GM10248 (cell line): ENCODE data around the gene FAM20A.

ENCODE experiments used
- CTCF ChIA-PET: fragments of 300-600 bp; sonication (Branson Sonifier 250); formaldehyde crosslinking; extraction: SDS; loops from one replicate; lab custom pipeline; 2021; ENCODE audit warnings: antibody characterized with exemption; lab: Yijun Ruan, JAX
- POLR2A ChIA-PET: fragments of 350-650 bp; sonication (Branson Sonifier 250); formaldehyde crosslinking; extraction: SDS; loops from one replicate; lab custom pipeline; 2020; ENCODE audit warnings: antibody characterized with exemption; lab: Yijun Ruan, JAX
- DNase-seq: peaks from one replicate; pipeline ENCODE4 v3.0.0; 2012; ENCODE audit errors: extremely low spot score
- TF ChIP-seq, protein P1 (sequence below): IDR thresholded peaks from 2 replicates; pipeline ENCODE4 v1.5.1; 2012; ENCODE audit warnings: mild to moderate bottlenecking, low read depth; ENCODE audit errors: extremely low read depth, missing control alignments, control extremely low read depth

The FAM20A gene

DNA sequence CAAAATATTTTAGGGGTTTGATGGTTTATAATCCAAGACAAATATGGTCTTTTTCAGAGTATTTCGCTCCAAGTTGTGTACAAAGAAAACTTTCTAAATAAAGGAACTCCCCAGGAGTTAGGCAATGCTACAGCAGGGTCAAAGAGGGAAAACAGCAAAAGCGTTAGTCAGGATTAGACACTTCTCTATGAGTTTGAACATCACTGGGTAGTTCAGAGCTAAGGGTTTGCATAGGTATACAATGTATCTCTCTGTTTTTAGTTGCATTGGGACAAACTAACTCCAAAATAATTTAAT is 34.8 kb downstream of the FAM20A start:
- DNase-seq = no peak
- POLR2A ChIA-PET = no interaction called here
- TF ChIP-seq, protein P1, sequence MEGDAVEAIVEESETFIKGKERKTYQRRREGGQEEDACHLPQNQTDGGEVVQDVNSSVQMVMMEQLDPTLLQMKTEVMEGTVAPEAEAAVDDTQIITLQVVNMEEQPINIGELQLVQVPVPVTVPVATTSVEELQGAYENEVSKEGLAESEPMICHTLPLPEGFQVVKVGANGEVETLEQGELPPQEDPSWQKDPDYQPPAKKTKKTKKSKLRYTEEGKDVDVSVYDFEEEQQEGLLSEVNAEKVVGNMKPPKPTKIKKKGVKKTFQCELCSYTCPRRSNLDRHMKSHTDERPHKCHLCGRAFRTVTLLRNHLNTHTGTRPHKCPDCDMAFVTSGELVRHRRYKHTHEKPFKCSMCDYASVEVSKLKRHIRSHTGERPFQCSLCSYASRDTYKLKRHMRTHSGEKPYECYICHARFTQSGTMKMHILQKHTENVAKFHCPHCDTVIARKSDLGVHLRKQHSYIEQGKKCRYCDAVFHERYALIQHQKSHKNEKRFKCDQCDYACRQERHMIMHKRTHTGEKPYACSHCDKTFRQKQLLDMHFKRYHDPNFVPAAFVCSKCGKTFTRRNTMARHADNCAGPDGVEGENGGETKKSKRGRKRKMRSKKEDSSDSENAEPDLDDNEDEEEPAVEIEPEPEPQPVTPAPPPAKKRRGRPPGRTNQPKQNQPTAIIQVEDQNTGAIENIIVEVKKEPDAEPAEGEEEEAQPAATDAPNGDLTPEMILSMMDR = no peak
- CTCF ChIA-PET = interaction anchor here (1.6 to 1.9 kb wide), 3 partner anchors 14 to 47 kb away, joined by 4 to 6 read pairs (median 5); no protein-coding TSS in a partner anchor

DNA sequence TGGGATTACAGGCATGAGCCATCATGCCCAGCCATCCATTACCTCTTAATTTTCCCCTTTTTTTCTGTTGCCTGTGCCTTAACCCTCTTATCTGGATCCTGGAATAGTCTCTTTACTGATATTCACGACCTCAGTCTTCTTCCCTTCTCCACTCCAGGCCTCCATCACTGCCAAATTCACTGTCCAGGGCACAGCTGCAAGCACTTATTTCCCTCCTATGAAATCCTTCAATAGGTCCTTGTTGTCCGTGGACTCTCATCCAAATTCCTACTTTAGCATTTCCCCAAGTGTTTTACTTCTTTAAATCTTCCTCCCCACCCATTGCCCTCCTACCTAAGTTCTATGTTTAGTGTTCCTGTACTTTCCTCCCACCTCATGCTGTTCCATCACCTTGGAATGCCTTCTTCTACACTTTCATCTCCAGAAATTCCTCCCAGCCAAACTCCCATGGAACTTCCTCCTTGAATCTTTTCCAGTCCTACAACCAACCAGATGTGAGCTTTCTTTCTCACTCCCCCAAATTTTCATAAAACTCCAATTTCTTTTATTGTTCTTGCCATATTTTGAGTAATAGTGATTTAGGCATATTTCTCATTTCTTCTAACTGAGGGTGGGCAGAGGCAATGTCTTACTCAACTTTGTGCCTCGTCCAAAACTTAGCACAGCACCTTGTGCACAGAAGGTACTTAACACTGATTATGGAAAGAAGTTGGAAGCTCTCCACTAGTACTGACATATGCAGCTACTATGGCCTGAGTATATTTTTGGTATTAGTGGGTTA is 35.3 kb downstream of the FAM20A start:
- TF ChIP-seq, protein P1 = no peak
- CTCF ChIA-PET = interaction anchor here (1.6 to 1.9 kb wide), 4 partner anchors 9 to 48 kb away, joined by 4 to 6 read pairs (median 6); no protein-coding TSS in a partner anchor
- no peak for DNase-seq
- POLR2A ChIA-PET = no interaction called here

DNA sequence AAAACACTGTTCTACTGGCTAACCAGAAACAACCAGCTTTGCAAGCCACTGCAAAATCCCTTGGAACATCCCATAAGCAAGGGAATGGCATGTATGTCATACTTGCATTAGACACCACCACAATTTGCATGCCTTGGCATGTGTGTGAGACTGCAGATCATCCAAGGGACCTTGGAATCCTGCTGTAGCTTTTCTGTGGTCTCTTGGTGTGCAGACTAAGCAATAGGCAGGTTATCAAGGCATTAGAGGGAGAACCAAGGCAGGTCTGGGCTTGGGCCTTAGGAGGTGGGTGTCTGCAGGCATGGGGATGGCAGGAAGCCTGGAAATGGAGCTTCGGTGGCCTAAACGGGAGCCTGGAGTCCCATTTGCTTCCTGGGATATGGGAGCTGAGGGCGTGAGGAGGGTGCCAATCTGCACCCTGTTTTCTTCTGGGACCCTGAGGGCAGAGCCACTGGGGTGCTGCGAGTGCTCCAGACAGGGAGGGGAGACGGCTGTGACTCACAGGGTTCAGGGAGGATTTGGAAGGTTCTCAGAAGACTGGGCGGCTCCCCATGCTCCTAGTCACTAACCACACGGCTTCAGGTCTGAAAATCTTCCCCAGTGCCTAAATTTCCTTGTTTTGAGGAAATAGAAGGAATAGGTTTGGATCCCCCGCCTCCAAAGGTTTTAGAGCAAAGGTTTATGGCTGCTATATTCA is 36.6 kb downstream of the FAM20A start:
- DNase-seq = no peak
- TF ChIP-seq, protein P1 = no peak
- ChIA-PET CTCF (interaction anchor here (1.9 kb wide), 2 partner anchors 11 to 20 kb away, joined by 5 to 6 read pairs; no protein-coding TSS in a partner anchor), POLR2A (no interaction called here)

DNA sequence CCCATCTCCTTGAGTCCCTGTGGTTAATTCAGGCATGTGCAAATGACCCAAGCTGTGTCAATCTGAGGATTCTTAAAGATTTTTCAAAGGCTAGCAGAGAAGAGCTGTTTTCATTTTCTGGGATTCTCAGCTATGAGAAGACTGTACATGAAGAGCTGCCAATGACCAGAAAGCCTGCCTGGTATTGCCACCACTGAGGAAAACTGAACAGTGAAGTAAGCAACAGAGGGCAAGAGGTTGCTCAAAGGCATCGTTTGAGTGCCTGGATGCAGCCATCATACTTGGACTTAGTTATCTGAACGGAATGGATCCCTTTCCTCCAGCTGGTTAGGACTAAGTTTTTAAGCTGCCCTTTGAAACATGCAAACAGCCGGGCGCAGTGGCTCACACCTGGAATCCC is 38.4 kb downstream of the FAM20A start:
- CTCF ChIA-PET = no interaction called here
- DNase-seq = no peak
- POLR2A ChIA-PET = no interaction called here
- TF ChIP-seq, protein P1 = no peak

DNA sequence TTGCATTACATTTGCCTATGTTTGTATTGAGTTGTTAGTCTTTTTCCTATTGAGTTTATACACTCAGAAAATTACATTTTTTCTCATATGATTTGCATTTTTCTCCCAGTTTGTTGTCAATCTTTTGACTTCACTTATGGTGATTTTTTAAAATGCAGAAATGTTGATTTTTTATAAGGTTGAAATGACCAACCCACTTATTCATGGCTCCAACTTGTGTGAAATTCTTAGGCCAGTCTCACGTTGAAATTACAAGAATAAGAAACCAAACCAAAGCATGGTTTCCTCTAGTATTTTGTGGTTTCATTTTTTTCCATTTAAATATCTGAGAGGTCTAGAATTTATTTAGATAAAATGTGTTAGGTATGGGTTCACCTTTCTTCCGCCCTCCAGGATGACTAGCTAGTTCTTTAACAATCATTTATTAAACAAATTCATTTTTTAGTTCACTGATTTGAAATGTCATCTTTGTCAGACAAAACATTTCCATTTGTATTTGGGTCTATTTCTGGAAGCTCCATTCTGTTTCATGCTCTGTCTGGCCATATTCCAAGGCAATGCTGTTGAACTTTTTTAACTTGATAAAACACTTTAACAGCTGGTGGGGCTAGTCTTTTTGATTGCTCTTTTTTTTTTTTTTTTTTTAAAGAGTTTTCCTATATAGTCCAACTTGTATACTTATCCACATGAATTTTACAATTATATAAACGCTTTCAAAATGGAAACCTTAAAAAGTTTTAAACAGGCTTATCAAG is 40.0 kb downstream of the FAM20A start:
- TF ChIP-seq, protein P1 = no peak
- ChIA-PET CTCF (interaction anchor here (0.6 to 0.7 kb wide), 2 partner anchors 15 to 918 kb away, joined by 3 read pairs; no protein-coding TSS in a partner anchor), POLR2A (no interaction called here)
- DNase-seq = no peak

DNA sequence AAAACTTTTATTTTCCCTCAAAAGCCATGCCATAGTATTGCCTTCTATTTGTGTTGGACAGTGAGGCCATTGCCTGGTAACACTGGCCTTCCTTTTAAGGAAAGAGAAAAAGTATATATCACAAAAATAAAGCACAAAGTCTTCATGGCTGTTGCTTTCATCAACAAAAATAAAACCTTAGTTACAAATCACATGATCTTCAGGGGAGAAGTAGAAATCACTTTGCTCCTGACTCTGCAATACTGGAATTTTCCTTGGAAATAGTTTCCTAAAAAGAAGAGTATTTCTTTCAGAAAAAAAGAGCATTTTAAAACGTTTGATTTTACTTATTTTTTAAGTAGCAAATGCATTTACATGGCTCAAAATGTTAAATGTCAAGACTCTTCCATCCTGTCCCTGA is 41.9 kb downstream of the FAM20A start:
- ChIA-PET CTCF (no interaction called here), POLR2A (no interaction called here)
- DNase-seq = no peak
- TF ChIP-seq, protein P1 = no peak
